ENCODE data around the gene RELA.
"Not testable (repeated sequence)": the region's sequence is repeated elsewhere in the genome, so short reads cannot be mapped to it uniquely, and the experiment has no call there.

RELA gene

DNA sequence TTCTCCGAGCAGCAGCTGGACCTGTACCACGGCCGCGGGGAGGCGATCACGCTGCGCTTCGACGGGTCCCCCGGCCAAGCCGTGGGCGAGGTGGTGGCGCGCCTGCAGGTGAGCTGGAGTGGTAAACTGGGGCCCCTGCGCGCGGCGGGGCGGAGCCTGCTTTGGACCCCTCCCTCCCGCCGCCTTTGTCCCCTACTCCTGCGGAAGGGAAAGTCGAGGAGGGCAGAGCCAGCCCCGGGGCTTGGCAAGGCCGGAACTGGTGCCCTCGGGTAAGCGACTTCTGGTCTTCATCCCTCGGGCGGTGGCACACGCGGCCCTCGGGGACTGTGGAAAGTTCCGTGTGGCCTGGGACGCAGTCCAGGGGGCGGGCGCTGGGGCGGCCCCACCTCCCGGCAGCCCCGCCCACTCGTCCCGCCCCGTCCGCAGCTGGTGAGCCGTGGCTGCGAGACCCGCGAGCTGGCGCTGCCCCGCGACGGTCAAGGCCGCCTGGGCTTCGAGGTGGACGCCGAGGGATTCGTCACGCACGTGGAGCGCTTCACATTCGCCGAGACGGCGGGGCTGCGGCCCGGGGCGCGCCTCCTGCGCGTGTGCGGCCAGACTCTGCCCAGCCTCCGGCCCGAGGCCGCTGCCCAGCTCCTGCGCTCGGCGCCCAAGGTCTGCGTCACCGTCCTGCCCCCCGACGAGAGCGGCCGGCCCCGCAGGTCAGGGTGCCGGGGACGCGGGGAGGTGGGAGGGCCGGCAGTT, 15.6 kb downstream of the RELA start:
- DNase-seq, result no peak

GRCh38 chr11:65646288-65646957, 16.3 kb downstream of the RELA start:
- DNase-seq, result no peak

- no peak for DNase-seq
Measured at GRCh38 chr11:65645710-65646109, 17.0 kb downstream of the RELA start.

DNA sequence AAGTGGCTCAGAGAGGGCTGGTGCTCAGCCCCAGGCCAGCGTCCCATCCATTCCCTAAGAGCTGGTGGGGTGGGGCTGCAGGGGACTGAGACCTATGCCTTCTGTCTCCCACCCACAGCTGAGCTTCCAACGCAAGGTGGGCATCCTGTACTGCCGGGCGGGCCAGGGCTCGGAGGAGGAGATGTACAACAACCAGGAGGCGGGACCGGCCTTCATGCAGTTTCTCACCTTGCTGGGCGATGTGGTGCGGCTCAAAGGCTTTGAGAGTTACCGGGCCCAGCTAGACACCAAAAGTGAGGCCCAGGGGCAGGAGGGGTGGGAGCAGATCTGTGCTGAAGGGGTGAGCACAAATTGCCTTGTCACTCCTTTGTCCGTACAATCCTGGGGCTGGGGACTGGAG, 17.9 kb downstream of the RELA start:
- no peak for DNase-seq

DNA sequence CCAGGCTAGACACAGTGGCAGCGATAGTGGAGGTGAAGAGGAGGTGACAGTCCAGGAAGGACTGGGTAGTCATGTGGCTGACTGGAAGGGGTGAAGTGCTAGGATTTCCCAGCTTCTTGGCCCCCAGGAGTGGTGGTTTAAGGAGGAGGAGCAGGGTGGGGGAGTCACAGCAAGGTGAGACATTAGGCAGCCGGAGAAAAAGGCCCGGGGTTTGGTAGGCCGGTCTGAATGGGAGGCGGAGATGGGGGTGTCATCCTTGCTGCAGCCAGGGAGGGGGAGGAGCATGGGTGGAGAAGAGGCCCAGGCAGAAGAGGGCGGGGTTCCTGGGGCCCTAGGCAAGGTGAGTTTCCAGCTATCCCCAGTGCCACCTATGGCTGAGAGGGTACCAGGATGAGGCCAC, 18.7 kb downstream of the RELA start:
- DNase-seq, result no peak

DNA sequence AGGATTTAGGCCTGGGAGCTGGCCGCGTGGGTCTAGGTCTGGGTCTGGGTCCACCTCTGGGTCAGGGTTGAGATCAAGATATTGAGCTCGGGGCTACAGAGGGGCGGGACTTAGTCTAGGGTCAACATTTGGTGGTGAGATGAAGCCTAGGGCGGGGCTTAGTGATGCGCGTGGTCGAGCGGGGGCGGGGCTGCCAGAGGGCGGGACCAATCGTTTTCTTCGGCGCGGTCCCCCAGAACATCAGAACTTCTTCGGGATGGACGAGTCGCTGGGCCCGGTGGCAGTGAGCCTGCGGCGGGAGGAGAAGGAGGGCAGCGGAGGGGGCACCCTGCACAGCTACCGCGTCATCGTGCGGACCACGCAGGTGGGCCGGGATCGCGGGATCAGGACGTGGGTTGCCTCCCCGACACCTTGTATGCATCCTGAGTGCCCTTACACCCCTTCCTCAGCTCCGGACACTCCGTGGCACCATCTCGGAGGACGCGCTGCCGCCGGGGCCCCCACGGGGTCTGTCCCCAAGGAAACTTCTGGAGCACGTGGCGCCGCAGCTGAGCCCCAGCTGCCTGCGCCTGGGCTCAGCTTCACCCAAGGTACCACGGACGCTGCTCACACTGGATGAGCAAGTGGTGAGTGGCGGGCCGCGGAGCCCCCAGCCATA, 20.6 kb downstream of the RELA start:
- no peak for DNase-seq

DNA sequence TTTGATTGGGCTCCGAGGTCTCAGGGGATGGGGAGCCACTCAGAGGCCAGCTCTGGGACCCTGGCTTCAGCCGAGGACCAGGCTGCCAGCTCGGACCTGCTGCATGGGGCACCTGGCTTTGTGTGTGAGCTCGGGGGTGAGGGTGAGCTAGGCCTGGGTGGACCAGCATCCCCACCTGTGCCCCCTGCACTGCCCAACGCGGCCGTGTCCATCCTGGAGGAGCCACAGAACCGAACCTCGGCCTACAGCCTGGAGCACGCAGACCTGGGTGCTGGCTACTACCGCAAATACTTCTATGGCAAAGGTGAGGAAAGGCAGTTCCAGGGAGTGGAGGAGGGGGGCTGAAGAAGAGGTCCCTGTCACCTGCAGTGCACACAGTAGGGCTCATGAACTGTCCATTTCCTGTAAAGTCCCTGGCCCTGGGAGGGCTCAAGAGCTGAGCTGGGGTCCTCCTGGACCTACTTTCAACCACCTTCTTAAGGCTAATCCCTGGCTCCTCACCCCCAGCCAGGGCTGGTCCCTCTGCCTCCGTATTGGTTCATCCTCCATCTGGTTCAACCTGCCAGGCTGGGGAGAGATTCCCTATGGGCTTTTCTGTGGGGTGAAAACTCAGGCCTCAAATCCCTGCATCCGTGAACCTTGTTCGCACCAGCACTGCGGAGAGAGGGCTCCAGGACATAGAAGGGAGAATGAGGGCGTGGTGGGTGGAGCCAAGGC, 21.3 kb downstream of the RELA start:
- no peak for DNase-seq

DNA sequence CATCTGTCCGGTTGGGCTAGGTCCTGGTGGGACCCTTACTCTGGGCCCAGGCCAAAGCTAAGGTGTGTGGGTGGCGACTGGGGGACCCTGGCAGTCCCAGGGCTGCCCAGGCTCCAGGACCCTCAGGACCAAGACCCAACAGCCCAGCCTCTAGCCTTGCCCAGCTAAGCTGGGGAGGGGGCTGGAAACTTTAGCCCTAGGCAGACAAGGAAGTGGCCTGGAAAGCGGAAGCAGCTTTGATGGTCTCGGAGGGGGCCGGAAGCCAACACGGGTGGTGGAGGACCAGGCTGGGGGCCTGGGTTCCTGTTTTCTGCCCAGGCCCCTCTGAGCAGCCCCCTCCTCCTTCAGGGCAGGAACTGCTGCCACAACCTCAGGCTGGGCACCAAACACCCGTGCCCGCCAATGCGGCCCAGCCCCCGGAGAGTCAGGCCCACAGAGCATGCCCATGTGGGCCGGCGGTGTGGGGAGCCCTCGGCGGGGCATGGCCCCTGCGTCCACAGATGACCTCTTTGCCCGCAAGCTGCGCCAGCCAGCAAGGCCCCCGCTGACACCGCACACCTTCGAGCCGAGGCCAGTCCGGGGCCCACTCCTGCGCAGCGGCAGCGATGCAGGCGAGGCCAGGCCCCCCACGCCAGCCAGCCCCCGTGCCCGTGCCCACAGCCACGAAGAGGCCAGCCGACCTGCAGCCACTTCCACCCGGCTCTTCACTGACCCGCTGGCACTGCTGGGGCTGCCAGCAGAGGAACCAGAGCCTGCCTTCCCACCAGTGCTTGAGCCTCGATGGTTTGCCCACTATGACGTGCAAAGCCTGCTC, 22.0 kb downstream of the RELA start:
- DNase-seq, result peak; percentile 46

GRCh38 chr11:65639623-65640482, 22.9 kb downstream of the RELA start:
- no peak for DNase-seq

GRCh38 chr11:65639228-65639597, 23.5 kb downstream of the RELA start:
- DNase-seq, result not testable (repeated sequence)

DNA sequence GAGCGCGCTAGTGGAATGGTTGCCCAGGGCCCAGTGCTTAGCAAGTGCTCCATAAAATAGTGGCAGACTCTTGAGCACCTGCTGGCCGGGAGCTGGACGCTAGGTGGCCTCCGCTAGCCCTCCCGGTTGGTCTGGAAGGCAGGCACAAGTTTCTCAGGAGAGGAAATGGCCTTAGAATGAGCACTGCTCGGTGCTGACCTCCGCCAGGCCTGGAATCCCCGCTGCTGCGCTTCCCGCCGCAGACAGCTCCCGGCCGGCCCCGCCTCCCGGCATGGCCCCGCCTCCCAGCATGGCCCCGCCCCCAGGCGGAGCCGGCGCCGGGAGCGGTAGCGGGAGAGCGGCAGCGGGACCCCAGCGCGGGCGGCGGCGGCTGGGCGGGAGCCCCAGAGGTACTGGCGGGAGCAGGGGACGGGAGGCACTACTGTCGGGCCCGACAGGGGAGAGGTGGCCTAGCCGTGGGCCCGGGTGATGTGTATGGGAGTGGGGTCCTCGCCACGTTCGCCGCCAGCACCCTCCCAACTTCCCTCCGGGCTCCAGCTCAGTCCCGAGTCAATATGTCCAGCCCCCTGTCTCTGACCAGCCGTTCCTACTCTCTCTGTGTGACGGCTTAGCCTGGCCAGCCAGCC, 24.8 kb downstream of the RELA start, which contains the start of gene SIPA1:
Gene SIPA1 (plus strand): TSS at position 308 of the 626 bp plus-strand sequence. CDS start 2,821 bp downstream, outside the sequence.
- DNase-seq, result peak; percentile 71

DNA sequence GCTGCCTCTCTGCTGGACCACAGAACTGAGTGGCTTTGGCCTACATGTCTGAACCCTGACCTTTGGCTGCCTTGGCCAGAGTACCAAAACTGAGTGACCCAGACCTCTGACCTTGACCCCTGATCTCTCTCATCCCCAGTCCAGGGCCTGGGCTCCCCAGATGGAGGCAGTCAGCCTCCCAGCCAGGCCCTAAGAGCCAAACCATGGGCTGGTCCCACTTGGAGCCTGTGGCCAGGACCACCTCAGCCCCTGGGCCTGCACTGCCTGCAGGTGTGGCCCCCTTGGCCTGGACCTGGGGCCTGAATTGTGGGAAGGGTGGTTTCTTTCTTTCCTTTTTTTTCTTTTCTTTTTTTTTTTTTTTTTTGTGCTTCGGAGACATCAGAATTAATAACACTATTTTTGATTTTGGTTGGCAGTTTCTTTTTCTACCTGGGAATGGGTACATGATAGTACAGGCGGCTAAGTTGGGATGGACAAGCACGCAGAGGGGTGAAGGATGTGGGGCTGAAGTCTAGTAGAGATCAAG, 25.6 kb downstream of the RELA start:
- no peak for DNase-seq

- no peak for DNase-seq
Measured at GRCh38 chr11:65636108-65637031, 26.3 kb downstream of the RELA start.

DNA sequence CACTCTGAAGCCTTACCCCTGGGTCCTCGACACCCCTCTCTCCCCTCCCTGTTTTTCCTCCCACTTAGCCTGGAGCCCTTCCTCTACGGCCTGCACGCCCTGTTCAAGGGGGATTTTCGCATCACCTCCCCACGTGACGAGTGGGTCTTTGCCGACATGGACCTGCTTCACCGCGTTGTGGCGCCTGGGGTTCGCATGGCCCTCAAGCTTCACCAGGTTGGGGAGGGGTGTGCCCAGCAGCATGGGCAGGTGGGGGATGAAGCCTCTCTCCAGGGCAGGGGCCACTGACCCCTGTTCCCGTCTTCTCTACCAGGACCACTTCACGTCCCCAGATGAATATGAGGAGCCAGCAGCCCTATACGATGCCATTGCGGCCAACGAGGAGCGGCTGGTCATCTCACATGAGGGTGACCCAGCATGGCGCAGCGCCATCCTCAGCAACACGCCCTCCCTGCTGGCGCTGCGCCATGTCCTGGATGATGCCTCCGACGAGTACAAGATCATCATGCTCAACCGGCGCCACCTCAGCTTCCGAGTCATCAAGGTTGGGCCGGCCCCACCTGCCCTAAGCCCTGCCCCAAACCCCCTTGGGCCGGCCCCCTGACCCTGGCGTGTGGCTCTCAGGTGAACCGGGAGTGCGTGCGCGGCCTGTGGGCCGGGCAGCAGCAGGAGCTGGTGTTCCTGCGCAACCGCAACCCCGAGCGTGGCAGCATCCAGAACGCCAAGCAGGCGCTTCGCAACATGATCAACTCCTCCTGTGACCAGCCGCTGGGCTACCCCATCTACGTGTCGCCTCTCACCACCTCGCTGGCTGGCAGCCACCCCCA, 27.6 kb downstream of the RELA start:
- DNase-seq, result no peak

- no peak for DNase-seq
Measured at GRCh38 chr11:65634440-65634839, 28.3 kb downstream of the RELA start.

- DNase-seq, result no peak
Measured at GRCh38 chr11:65634109-65634436, 28.6 kb downstream of the RELA start.

DNA sequence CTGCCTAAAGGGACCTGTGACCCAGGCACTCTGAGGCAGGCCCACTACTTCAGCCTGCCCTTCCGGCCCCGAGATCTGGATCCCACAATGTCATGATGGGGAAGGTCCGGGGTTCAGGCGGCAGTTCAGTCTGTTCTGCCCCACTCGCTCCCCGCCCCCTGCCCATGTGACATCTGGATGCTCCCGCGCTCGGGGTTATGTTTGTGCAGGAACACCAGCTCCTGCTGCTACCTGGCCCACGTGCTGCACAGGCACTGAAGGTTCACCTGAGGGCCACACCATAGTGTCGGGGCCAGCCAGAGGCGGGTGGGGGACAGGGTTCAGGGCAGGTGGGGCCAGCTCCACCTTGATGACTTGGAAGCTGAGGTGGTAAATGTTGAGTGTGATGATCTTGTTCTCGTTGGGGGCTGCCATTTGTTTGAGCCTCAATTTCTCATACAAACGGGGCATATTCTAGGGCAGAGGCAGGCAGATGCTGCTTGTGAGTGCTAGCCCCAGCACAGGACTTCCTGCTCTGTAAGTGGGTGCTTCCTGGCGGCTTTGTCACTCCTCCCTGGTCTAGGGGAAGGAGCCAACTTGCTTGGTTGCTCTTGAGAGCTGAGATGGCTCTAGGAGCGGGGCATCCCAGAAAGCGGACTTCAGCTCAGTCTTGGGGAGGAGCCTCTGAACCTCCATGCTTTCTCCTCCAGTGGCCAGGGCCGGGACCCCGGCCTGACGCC, 29.2 kb downstream of the RELA start:
- DNase-seq, result no peak

- DNase-seq, result no peak
Measured at GRCh38 chr11:65630215-65630614, 32.5 kb downstream of the RELA start.

Measured in activated naive CD4-positive, alpha-beta T cell treated with anti-CD3 and anti-CD28 coated beads, Interleukin-2, amount 50 U/mL, for 16 hours (primary cell).